Measurements from ENCODE around the gene SAXO1.

SAXO1 gene

GRCh38 chr9:18926513-18926912 is 106.5 kb downstream of the SAXO1 start:
- no peak overlapping the region for H3K4me3 ChIP-seq (ENCODE audit: control insufficient read depth in 1 of 7, extremely low read depth in 1 of 7, insufficient read depth in 4 of 7, low read depth in 2 of 7, low read length in 6 of 7)
- CTCF ChIA-PET = no interaction called here
- 100% methylated on average over 3 of the region's 3 CpGs for WGBS (ENCODE audit: insufficient coverage)
- no peaks in the 10 kb centered on the region for H3K9me3 ChIP-seq (ENCODE audit: control extremely low read depth in 1 of 5, control insufficient read depth in 4 of 5, insufficient read depth in 2 of 5, low read depth in 1 of 5, low read length in 4 of 5)
- H3K27ac ChIP-seq (ENCODE audit: insufficient read depth in 1 of 2, low read depth in 1 of 2, low read length in 2 of 2, poor library complexity in 1 of 2, severe bottlenecking in 2 of 2) = no peak overlapping the region
- no peaks in the 10 kb centered on the region for H3K27me3 ChIP-seq (replicated peaks in 2 of 5; ENCODE audit: control insufficient read depth in 4 of 5, insufficient read depth in 5 of 5, low read length in 4 of 5)
- no peak for DNase-seq
- no peaks in the 10 kb centered on the region for H3K36me3 ChIP-seq (ENCODE audit: control insufficient read depth in 4 of 4, insufficient read depth in 4 of 4, low read length in 3 of 4)
- POLR2A ChIA-PET = no interaction called here
- peaks cover 0 to 6% (median 0%) of the 10 kb centered on the region in 4 experiments for H3K4me1 ChIP-seq (ENCODE audit: control extremely low read depth in 1 of 4, control insufficient read depth in 4 of 4, insufficient read depth in 4 of 4, low read length in 3 of 4)

GRCh38 chr9:18925880-18926279 is 107.1 kb downstream of the SAXO1 start:
- Histone ChIP-seq H3K27ac (ENCODE audit: insufficient read depth in 1 of 2, low read depth in 1 of 2, low read length in 2 of 2, poor library complexity in 1 of 2, severe bottlenecking in 2 of 2) (no peak overlapping the region), H3K9me3 (ENCODE audit: control extremely low read depth in 1 of 5, control insufficient read depth in 4 of 5, insufficient read depth in 2 of 5, low read depth in 1 of 5, low read length in 4 of 5) (no peaks in the 10 kb centered on the region), H3K36me3 (ENCODE audit: control insufficient read depth in 4 of 4, insufficient read depth in 4 of 4, low read length in 3 of 4) (no peaks in the 10 kb centered on the region), H3K4me1 (ENCODE audit: control extremely low read depth in 1 of 4, control insufficient read depth in 4 of 4, insufficient read depth in 4 of 4, low read length in 3 of 4) (peaks cover 0 to 6% (median 0%) of the 10 kb centered on the region in 4 experiments), H3K27me3 (replicated peaks in 2 of 5; ENCODE audit: control insufficient read depth in 4 of 5, insufficient read depth in 5 of 5, low read length in 4 of 5) (no peaks in the 10 kb centered on the region), H3K4me3 (ENCODE audit: control insufficient read depth in 1 of 7, extremely low read depth in 1 of 7, insufficient read depth in 4 of 7, low read depth in 2 of 7, low read length in 6 of 7) (no peak overlapping the region)
- ChIA-PET CTCF (no interaction called here), POLR2A (no interaction called here)
- no peak for DNase-seq

- CTCF ChIA-PET = no interaction called here
- no peaks in the 10 kb centered on the region for H3K9me3 ChIP-seq (ENCODE audit: control extremely low read depth in 1 of 5, control insufficient read depth in 4 of 5, insufficient read depth in 2 of 5, low read depth in 1 of 5, low read length in 4 of 5)
- no peak overlapping the region for H3K4me3 ChIP-seq (ENCODE audit: control insufficient read depth in 1 of 7, extremely low read depth in 1 of 7, insufficient read depth in 4 of 7, low read depth in 2 of 7, low read length in 6 of 7)
- H3K27ac ChIP-seq (ENCODE audit: insufficient read depth in 1 of 2, low read depth in 1 of 2, low read length in 2 of 2, poor library complexity in 1 of 2, severe bottlenecking in 2 of 2) = no peak overlapping the region
- 88% methylated on average over 5 of the region's 6 CpGs for WGBS (ENCODE audit: insufficient coverage)
- DNase-seq = no peak
- H3K27me3 ChIP-seq (replicated peaks in 2 of 5; ENCODE audit: control insufficient read depth in 4 of 5, insufficient read depth in 5 of 5, low read length in 4 of 5) = no peaks in the 10 kb centered on the region
- POLR2A ChIA-PET = no interaction called here
- no peaks in the 10 kb centered on the region for H3K36me3 ChIP-seq (ENCODE audit: control insufficient read depth in 4 of 4, insufficient read depth in 4 of 4, low read length in 3 of 4)
- H3K4me1 ChIP-seq (ENCODE audit: control extremely low read depth in 1 of 4, control insufficient read depth in 4 of 4, insufficient read depth in 4 of 4, low read length in 3 of 4) = peaks cover 0 to 6% (median 0%) of the 10 kb centered on the region in 4 experiments
Observed at GRCh38 chr9:18923671-18924430, 109.2 kb downstream of the SAXO1 start.

- CTCF ChIA-PET = no interaction called here
- H3K4me1 ChIP-seq (ENCODE audit: control extremely low read depth in 1 of 4, control insufficient read depth in 4 of 4, insufficient read depth in 4 of 4, low read length in 3 of 4) = peaks cover 0 to 6% (median 0%) of the 10 kb centered on the region in 4 experiments
- POLR2A ChIA-PET = no interaction called here
- no peaks in the 10 kb centered on the region for H3K27me3 ChIP-seq (replicated peaks in 2 of 5; ENCODE audit: control insufficient read depth in 4 of 5, insufficient read depth in 5 of 5, low read length in 4 of 5)
- no peak overlapping the region for H3K4me3 ChIP-seq (ENCODE audit: control insufficient read depth in 1 of 7, extremely low read depth in 1 of 7, insufficient read depth in 4 of 7, low read depth in 2 of 7, low read length in 6 of 7)
- no peaks in the 10 kb centered on the region for H3K9me3 ChIP-seq (ENCODE audit: control extremely low read depth in 1 of 5, control insufficient read depth in 4 of 5, insufficient read depth in 2 of 5, low read depth in 1 of 5, low read length in 4 of 5)
- no CpG with 5 or more reads among the region's 2 CpGs for WGBS (ENCODE audit: insufficient coverage)
- no peak overlapping the region for H3K27ac ChIP-seq (ENCODE audit: insufficient read depth in 1 of 2, low read depth in 1 of 2, low read length in 2 of 2, poor library complexity in 1 of 2, severe bottlenecking in 2 of 2)
- H3K36me3 ChIP-seq (ENCODE audit: control insufficient read depth in 4 of 4, insufficient read depth in 4 of 4, low read length in 3 of 4) = no peaks in the 10 kb centered on the region
- DNase-seq = no peak
Observed at GRCh38 chr9:18923167-18923566, 109.8 kb downstream of the SAXO1 start.

GRCh38 chr9:18922161-18922885 is 110.7 kb downstream of the SAXO1 start:
- ChIA-PET CTCF (no interaction called here), POLR2A (no interaction called here)
- Histone ChIP-seq H3K27me3 (replicated peaks in 2 of 5; ENCODE audit: control insufficient read depth in 4 of 5, insufficient read depth in 5 of 5, low read length in 4 of 5) (no peaks in the 10 kb centered on the region), H3K27ac (ENCODE audit: insufficient read depth in 1 of 2, low read depth in 1 of 2, low read length in 2 of 2, poor library complexity in 1 of 2, severe bottlenecking in 2 of 2) (no peak overlapping the region), H3K9me3 (ENCODE audit: control extremely low read depth in 1 of 5, control insufficient read depth in 4 of 5, insufficient read depth in 2 of 5, low read depth in 1 of 5, low read length in 4 of 5) (no peaks in the 10 kb centered on the region), H3K4me1 (ENCODE audit: control extremely low read depth in 1 of 4, control insufficient read depth in 4 of 4, insufficient read depth in 4 of 4, low read length in 3 of 4) (peaks cover 0 to 6% (median 0%) of the 10 kb centered on the region in 4 experiments), H3K4me3 (ENCODE audit: control insufficient read depth in 1 of 7, extremely low read depth in 1 of 7, insufficient read depth in 4 of 7, low read depth in 2 of 7, low read length in 6 of 7) (no peak overlapping the region), H3K36me3 (ENCODE audit: control insufficient read depth in 4 of 4, insufficient read depth in 4 of 4, low read length in 3 of 4) (no peaks in the 10 kb centered on the region)
- no peak for DNase-seq
- 79% methylated on average over 6 of the region's 8 CpGs for whole genome bisulfite sequencing (ENCODE audit: insufficient coverage)

- Histone ChIP-seq H3K36me3 (ENCODE audit: control insufficient read depth in 4 of 4, insufficient read depth in 4 of 4, low read length in 3 of 4) (no peaks in the 10 kb centered on the region), H3K9me3 (ENCODE audit: control extremely low read depth in 1 of 5, control insufficient read depth in 4 of 5, insufficient read depth in 2 of 5, low read depth in 1 of 5, low read length in 4 of 5) (no peaks in the 10 kb centered on the region), H3K4me3 (ENCODE audit: control insufficient read depth in 1 of 7, extremely low read depth in 1 of 7, insufficient read depth in 4 of 7, low read depth in 2 of 7, low read length in 6 of 7) (no peak overlapping the region), H3K27me3 (replicated peaks in 2 of 5; ENCODE audit: control insufficient read depth in 4 of 5, insufficient read depth in 5 of 5, low read length in 4 of 5) (no peaks in the 10 kb centered on the region), H3K4me1 (ENCODE audit: control extremely low read depth in 1 of 4, control insufficient read depth in 4 of 4, insufficient read depth in 4 of 4, low read length in 3 of 4) (peaks cover 0 to 6% (median 0%) of the 10 kb centered on the region in 4 experiments), H3K27ac (ENCODE audit: insufficient read depth in 1 of 2, low read depth in 1 of 2, low read length in 2 of 2, poor library complexity in 1 of 2, severe bottlenecking in 2 of 2) (no peak overlapping the region)
- CTCF ChIA-PET = no interaction called here
- DNase-seq = no peak
- WGBS (ENCODE audit: insufficient coverage) = 98% methylated on average over 6 of the region's 7 CpGs
- POLR2A ChIA-PET = no interaction called here
Observed at GRCh38 chr9:18921366-18922075, 111.5 kb downstream of the SAXO1 start.
